C4-2B (cell line): ENCODE measurements around the gene ATP5MC3.

ENCODE experiments used
- CTCF ChIP-seq: fragments of 450-650 bp; conservative IDR thresholded peaks from 2 replicates; pipeline ENCODE4 v1.5.1; 2017; ENCODE audit warnings: mild to moderate bottlenecking
- ZFX ChIP-seq: fragments of 450-650 bp; IDR thresholded peaks from 2 replicates; pipeline ENCODE4 v1.6.1; 2017

GRCh38 chr2:175137793-175138192 is 43.7 kb downstream of the ATP5MC3 start:
- TF ChIP-seq CTCF (no peak), ZFX (no peak)
